GM12873 (cell line): Measurements from ENCODE around the gene CCDC54.

Experiments used
- CTCF ChIP-seq: IDR thresholded peaks from 2 replicates; pipeline ENCODE4 v1.5.1; 2012; ENCODE audit warnings: low read depth, mild to moderate bottlenecking, moderate library complexity, low read length, control low read depth; ENCODE audit not compliant: insufficient read depth; ENCODE audit errors: missing control alignments

The CCDC54 gene

GRCh38 chr3:107370907-107371306 lies 6.3 kb upstream of the CCDC54 start:
- no peak for TF ChIP-seq CTCF

- no peak for TF ChIP-seq CTCF
These were observed 4.7 kb upstream of the CCDC54 start for GRCh38 chr3:107372506-107372905.

GRCh38 chr3:107373896-107374295 lies 3.3 kb upstream of the CCDC54 start:
- TF ChIP-seq CTCF, result no peak

GRCh38 chr3:107375682-107376081 lies 1.6 kb upstream of the CCDC54 start:
- no peak for TF ChIP-seq CTCF

GRCh38 chr3:107382631-107383030 lies 5.4 kb downstream of the CCDC54 start:
- no peak for TF ChIP-seq CTCF

GRCh38 chr3:107384428-107384827 lies 7.2 kb downstream of the CCDC54 start:
- TF ChIP-seq CTCF, result no peak

GRCh38 chr3:107384907-107385306 lies 7.7 kb downstream of the CCDC54 start:
- no peak for TF ChIP-seq CTCF
